Dermis blood vessel endothelial cell (primary cell): ENCODE measurements around the gene ABHD12B. TPM values are rescaled to one million over a fixed set of nuclear protein-coding genes. Genes with fewer than 3 reads are reported as not detected.
"Not testable (repeated sequence)": the region's sequence is repeated elsewhere in the genome, so short reads cannot be mapped to it uniquely, and the experiment has no call there.

ENCODE experiments used
- DNase-seq: peaks from one replicate; pipeline ENCODE4 v3.0.0; 2010
- total RNA-seq: library from RNA; depleted of rRNA; stranded (reverse); fragments of >200 nt; gene quantifications from 2 replicates; pipeline ENCODE4 v1.2.3, GENCODE V29; 2014

Gene ABHD12B
- total RNA-seq, 1 donor from 2014 or later, result not detected

GRCh38 chr14:50936016-50936340, 64.1 kb downstream of the ABHD12B start:
- DNase-seq, result no peak

GRCh38 chr14:50936882-50937281, 65.0 kb downstream of the ABHD12B start:
- no peak for DNase-seq

GRCh38 chr14:50937325-50937724, 65.5 kb downstream of the ABHD12B start:
- DNase-seq, result no peak

- DNase-seq, result no peak
Measured at GRCh38 chr14:50937800-50938199, 65.9 kb downstream of the ABHD12B start.

- DNase-seq, result no peak
Measured at GRCh38 chr14:50941151-50941550, 69.3 kb downstream of the ABHD12B start.

GRCh38 chr14:50941638-50942037, 69.8 kb downstream of the ABHD12B start:
- DNase-seq, result not testable (repeated sequence)

GRCh38 chr14:50943261-50943942, 71.5 kb downstream of the ABHD12B start:
- DNase-seq, result peak; percentile 58

- peak; percentile 70 for DNase-seq
Measured at GRCh38 chr14:50943943-50944646, 72.2 kb downstream of the ABHD12B start, which contains the start of gene PYGL. TSS of gene PYGL (minus strand) at chr14:50944483. CDS start at chr14:50944403, 80 bp downstream.

- peak; percentile 30 for DNase-seq
Measured at GRCh38 chr14:50944647-50945413, 73.0 kb downstream of the ABHD12B start.

- DNase-seq, result no peak
Measured at GRCh38 chr14:50946234-50946935, 74.5 kb downstream of the ABHD12B start.

GRCh38 chr14:50947446-50947845, 75.6 kb downstream of the ABHD12B start:
- no peak for DNase-seq

GRCh38 chr14:50948205-50948604, 76.4 kb downstream of the ABHD12B start:
- DNase-seq, result no peak

- DNase-seq, result no peak
Measured at GRCh38 chr14:50951032-50951431, 79.2 kb downstream of the ABHD12B start.

GRCh38 chr14:50953502-50953901, 81.6 kb downstream of the ABHD12B start:
- no peak for DNase-seq

Other genes starting within 250 kb of the ABHD12B start
- 26.4 and 28.1 TPM in 2 replicates for gene SAV1, start 203.7 kb upstream of the ABHD12B start, total RNA-seq
- 45.6 and 49.1 TPM in 2 replicates for gene NIN, start 40.9 kb upstream of the ABHD12B start, total RNA-seq
- gene PYGL, start 72.4 kb downstream of the ABHD12B start, total RNA-seq, result 64.5 and 99.6 TPM in 2 replicates
- not detected in 2 replicates for gene TRIM9, start 223.1 kb downstream of the ABHD12B start, total RNA-seq